Measurements from ENCODE around the gene MYL3.
A peak's percentile ranks its signal among the peaks of the same experiment; 100 is the strongest.

MYL3 gene

DNA sequence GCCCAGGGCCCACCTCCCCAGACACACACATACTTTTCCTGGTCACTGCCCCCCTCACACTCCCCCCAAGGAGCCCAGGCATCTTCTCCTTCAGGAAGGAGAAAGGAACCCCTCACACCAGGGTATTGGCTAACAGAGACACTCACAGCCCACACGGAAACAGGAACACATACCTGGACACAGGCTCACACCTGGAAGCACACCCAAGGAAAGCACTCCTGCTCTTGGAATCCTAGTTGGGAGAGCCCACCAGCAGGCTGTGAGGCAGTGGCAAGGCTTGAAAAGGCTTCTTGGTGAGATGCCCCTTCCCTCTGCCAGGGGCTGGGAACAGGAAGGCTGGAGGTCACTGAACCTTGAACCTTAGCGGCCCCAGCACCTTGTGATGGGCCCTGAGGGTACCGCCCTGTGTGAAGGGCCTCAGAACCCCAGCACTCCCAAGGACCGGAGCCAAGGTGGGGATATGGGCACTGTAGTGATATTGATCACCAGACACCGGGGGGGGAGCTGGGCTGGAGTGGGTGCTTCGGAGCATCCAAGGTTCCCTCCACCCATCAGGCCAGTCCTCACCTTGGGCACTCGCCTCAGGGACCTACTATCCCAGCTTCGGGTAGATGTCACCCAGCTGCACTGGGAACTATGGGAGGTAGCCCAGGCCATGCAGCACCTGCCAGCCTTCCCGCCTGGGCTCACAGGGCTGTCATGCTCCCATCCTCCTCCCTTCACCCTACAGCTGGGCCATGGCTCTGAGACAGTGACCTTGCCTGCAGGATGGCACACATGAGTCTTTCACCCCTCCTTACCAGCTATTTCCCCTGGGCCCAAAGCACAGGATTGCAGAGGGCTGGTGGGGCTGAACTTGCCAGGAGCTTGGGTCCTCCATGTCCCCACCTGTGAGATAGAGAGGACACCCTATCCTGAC is 16.4 kb downstream of the MYL3 start:
- H3K4me3 ChIP-seq (replicated peaks; ENCODE audit: low read depth, low read length) = peak overlapping the region; percentile 31

DNA sequence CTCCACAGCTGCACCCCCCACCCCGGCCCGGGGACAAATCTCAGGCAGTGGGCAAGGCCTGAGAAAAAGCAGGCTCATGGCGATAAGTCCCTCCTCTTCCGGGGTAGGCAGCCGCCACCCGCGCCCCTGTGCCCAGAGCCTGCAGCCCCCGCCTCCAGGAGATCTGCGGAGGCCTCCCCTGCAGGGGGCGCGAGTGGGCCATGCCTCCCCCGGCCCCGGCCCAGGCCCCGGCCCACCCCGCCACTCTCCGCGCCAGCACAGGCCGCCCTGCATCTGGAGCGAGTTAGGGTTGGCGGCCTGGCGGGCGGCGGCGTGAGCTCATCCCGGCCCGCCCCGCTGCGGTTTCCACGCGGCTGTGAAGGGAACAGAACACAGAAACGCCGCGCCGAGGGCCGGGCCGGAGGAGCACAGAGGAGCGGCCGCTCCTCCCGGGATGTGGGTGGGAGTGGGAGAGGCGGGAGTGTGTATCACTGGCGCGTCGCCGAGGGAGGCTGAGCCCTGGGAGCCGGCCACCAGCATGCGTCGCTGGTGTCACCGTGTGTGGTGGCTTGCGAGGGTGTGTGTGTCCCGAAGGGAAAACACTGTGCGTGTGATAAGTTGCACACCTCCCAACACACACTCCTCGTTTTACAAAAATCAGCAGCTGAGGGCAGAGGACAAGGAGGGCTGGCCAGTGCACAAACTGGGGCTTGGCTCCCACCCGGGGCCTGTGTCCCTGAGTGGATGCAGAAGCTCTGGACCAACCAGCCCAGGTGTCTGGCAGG is 17.2 kb downstream of the MYL3 start:
- no peak for DNase-seq (ENCODE audit: extremely low read depth, low read depth)
- peak overlapping the region; percentile 31 for H3K4me3 ChIP-seq (replicated peaks; ENCODE audit: low read depth, low read length)
- TF ChIP-seq, protein P1, sequence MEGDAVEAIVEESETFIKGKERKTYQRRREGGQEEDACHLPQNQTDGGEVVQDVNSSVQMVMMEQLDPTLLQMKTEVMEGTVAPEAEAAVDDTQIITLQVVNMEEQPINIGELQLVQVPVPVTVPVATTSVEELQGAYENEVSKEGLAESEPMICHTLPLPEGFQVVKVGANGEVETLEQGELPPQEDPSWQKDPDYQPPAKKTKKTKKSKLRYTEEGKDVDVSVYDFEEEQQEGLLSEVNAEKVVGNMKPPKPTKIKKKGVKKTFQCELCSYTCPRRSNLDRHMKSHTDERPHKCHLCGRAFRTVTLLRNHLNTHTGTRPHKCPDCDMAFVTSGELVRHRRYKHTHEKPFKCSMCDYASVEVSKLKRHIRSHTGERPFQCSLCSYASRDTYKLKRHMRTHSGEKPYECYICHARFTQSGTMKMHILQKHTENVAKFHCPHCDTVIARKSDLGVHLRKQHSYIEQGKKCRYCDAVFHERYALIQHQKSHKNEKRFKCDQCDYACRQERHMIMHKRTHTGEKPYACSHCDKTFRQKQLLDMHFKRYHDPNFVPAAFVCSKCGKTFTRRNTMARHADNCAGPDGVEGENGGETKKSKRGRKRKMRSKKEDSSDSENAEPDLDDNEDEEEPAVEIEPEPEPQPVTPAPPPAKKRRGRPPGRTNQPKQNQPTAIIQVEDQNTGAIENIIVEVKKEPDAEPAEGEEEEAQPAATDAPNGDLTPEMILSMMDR (IDR thresholded peaks at IDR 0.05; ENCODE audit: low read depth, low read length, missing control alignments) = peak; percentile 52

More for the DNA sequence above, 16.4 kb downstream of the MYL3 start:
- TF ChIP-seq, protein P1 (IDR thresholded peaks at IDR 0.05; ENCODE audit: low read depth, low read length, missing control alignments) = no peak
- no peak for DNase-seq (ENCODE audit: extremely low read depth, low read depth)

DNA sequence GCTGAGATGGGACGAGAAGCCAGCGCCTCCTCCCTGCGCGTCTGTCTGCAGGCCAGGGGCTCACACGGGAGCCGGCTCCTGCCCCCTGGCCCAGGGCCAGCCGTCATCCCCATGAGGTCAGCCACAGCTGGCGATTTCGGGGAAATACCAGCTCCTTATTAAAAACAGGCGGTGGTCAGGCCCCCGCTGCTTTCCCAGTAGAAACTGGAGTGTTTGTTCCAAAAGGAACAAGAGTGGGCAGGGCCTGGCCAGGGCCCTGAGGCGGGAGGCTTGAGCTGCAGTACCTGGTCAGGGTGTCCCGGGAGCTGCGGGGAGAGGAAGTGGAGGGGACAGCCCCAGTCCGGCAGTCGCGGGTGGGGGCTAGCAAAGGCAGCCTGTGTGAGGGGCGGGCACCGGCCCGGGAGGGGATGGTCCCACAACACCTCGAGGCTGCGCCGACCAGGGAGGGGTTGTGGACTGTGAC is 17.8 kb downstream of the MYL3 start:
- DNase-seq (ENCODE audit: extremely low read depth, low read depth) = peak; percentile 59
- H3K4me3 ChIP-seq (replicated peaks; ENCODE audit: low read depth, low read length) = peak overlapping the region; percentile 31

DNA sequence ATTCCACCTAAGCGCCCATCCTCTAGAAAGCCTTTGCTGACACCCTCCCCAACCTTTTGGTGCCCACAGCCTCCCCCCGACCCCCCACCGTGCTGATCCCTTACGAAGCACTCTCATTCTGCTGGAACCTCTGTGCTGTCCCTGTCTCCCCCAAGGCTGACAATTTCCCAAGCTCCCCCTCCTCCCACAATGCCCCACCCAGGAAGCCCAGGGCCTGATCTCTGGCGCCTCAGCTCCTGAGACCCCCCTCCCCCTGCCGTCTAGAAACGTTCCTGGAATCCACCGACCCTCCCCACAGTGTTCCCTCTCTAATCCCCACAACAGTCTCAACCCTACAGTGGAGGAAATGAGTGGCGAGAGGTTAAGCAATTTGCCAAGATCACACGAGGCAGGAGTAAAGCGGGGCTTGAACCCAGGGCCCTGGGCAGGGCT is 18.3 kb downstream of the MYL3 start:
- H3K4me3 ChIP-seq (replicated peaks; ENCODE audit: low read depth, low read length) = peak overlapping the region; percentile 31; the same call in 1 of the 2 replicates

More for the DNA sequence above, 17.8 kb downstream of the MYL3 start:
- TF ChIP-seq, protein P1 (IDR thresholded peaks at IDR 0.05; ENCODE audit: low read depth, low read length, missing control alignments) = no peak

DNA sequence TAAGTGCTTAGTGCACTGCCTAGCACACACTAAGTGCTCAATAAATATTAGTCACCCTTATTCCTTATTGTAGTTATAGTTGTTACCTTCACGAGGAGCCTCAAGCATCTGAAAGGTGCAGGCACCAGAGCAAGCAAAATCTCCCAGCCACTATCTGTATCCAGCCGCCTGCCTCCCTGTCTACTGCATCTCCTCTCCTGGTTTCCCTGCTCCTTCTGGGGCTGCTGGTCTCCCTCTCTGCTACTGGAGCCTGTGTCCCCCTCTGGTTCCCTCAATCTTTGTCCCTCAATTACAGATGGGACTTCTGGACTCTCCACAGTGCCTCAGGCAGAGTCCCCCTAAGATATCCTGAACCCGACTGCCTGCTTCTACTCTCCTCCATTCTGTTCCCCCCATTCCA is 18.8 kb downstream of the MYL3 start:
- TF ChIP-seq, protein P1 (IDR thresholded peaks at IDR 0.05; ENCODE audit: low read depth, low read length, missing control alignments) = no peak
- no peak for DNase-seq (ENCODE audit: extremely low read depth, low read depth)
- no peak overlapping the region for H3K4me3 ChIP-seq (replicated peaks; ENCODE audit: low read depth, low read length)

More for the DNA sequence above, 18.3 kb downstream of the MYL3 start:
- TF ChIP-seq, protein P1 (IDR thresholded peaks at IDR 0.05; ENCODE audit: low read depth, low read length, missing control alignments) = no peak
- DNase-seq (ENCODE audit: extremely low read depth, low read depth) = no peak

DNA sequence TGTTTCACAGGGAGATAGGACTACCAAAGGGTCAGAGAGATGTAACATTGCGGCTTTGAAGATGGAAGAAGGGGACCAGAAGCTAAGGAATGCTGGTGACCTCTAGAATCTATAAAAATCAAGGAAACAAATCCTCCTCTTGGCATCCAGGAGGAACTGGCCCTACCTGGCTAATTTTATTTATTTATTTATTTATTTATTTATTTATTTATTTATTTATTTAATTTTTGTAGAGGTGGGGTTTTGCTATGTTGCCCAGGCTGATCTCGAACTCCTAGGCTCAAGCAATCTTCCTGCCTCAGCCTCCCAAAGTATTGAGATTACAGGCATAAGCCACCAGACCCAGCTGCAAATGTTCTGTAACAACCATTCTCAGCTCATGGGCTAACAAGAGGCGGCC is 19.7 kb downstream of the MYL3 start:
- no peak overlapping the region for H3K4me3 ChIP-seq (replicated peaks; ENCODE audit: low read depth, low read length)
- DNase-seq (ENCODE audit: extremely low read depth, low read depth) = no peak
- TF ChIP-seq, protein P1 (IDR thresholded peaks at IDR 0.05; ENCODE audit: low read depth, low read length, missing control alignments) = no peak

Data from HFF-Myc (cell line).